WTC11 (cell line): ENCODE data around the gene GPR89B. TPM values are rescaled to one million over a fixed set of nuclear protein-coding genes. Genes with fewer than 3 reads are reported as not detected.

Experiments
- AFF4 ChIP-seq: sonication (generic); formaldehyde crosslinking; IDR thresholded peaks from 2 replicates; pipeline ENCODE4 v1.8.1; 2023; ENCODE audit warnings: mild to moderate bottlenecking, missing genetic modification reagents, borderline replicate concordance
- ERG ChIP-seq: fragments of 250-450 bp; sonication (Bioruptor Pico); IDR thresholded peaks from 2 replicates; pipeline ENCODE4 v1.8.0; 2021; ENCODE audit warnings: mild to moderate bottlenecking
- FOXJ3 ChIP-seq: sonication (generic); formaldehyde crosslinking; IDR thresholded peaks from 2 replicates; pipeline ENCODE4 v1.9.0; 2021; ENCODE audit warnings: missing genetic modification reagents, mild to moderate bottlenecking, borderline replicate concordance
- OVOL2 ChIP-seq: fragments of 250-450 bp; sonication (Bioruptor Pico); IDR thresholded peaks from 2 replicates; pipeline ENCODE4 v1.9.0; 2021; ENCODE audit warnings: mild to moderate bottlenecking, borderline replicate concordance
- ZNF416 ChIP-seq: fragments of 250-450 bp; sonication (Bioruptor Pico); IDR thresholded peaks from 2 replicates; pipeline ENCODE4 v1.9.0; 2021; ENCODE audit warnings: mild to moderate bottlenecking, inconsistent platforms
- ZNF425 ChIP-seq: fragments of 250-450 bp; sonication (Bioruptor Pico); conservative IDR thresholded peaks from 2 replicates; pipeline ENCODE4 v1.9.0; 2021; ENCODE audit warnings: mild to moderate bottlenecking
- total RNA-seq: library from RNA; stranded (reverse); gene quantifications from 3 replicates; pipeline ENCODE4 v1.2.3, GENCODE V29; 2021

The GPR89B gene
- total RNA-seq, 1 experiment from 2014 or later, result 16.3 TPM

- TF ChIP-seq OVOL2 (CRISPR knock-in tag), result peak; percentile 84; the same call in 1 of the 2 replicates
- peak; percentile 70; the same call in 1 of the 2 replicates for TF ChIP-seq FOXJ3 (CRISPR knock-in tag)
- TF ChIP-seq ERG (CRISPR knock-in tag), result peak; percentile 96
- peak; percentile 98 for TF ChIP-seq ZNF425 (CRISPR knock-in tag)
- TF ChIP-seq ZNF416 (CRISPR knock-in tag), result peak; percentile 95
- peak; percentile 72; the same call in 1 of the 2 replicates for TF ChIP-seq AFF4
Observed at GRCh38 chr1:148038462-148039333, 110.5 kb downstream of the GPR89B start (continued).

Other genes with a start within 250 kb of the GPR89B start
- gene GJA5, start 167.8 kb upstream of the GPR89B start, total RNA-seq, result 2.2 to 3.0 TPM (median 2.2 TPM) in 3 replicates
- not detected in 3 replicates for gene GJA8, start 25.6 kb upstream of the GPR89B start, total RNA-seq
- gene NBPF11, start 223.9 kb downstream of the GPR89B start, total RNA-seq, result 10.5 to 11.2 TPM (median 10.9 TPM) in 3 replicates